Kidney (tissue), 14 donors: ENCODE measurements around the gene PPP2R3B. TPM values are rescaled to one million over a fixed set of nuclear protein-coding genes. Genes with fewer than 3 reads are reported as not detected.

Source experiments
- DNase-seq, 5 donors: peaks; one replicate each; pipeline ENCODE4 v3.0.0-alpha.2; 2013 to 2020
- FAIRE-seq: peaks from 2 replicates; lab custom pipeline; 2012; peaks lifted over from hg19 to GRCh38; lab: Jason Lieb, UNC
- H3K27ac ChIP-seq, 2 donors: one replicate each; pipeline ENCODE4 v1.7.0; 2013; ENCODE audit warnings: low read depth in 2 of 2, low read length in 2 of 2, inconsistent platforms in 1 of 2
- H3K27me3 ChIP-seq: one replicate; pipeline ENCODE4 v1.7.1; 2013; ENCODE audit warnings: low read length, inconsistent platforms; ENCODE audit not compliant: control insufficient read depth, insufficient read depth
- H3K36me3 ChIP-seq, 3 donors: one replicate each; pipeline versions ENCODE4 v1.7.0 to v1.7.1; 2013; ENCODE audit warnings: low read length in 3 of 3, control low read depth in 1 of 3, inconsistent platforms in 1 of 3; ENCODE audit not compliant: insufficient read depth in 3 of 3, control insufficient read depth in 2 of 3
- H3K4me1 ChIP-seq, 3 donors: one replicate each; pipeline versions ENCODE4 v1.7.0 to v1.7.1; 2013; ENCODE audit warnings: low read length in 3 of 3, inconsistent platforms in 1 of 3, low read depth in 1 of 3; ENCODE audit not compliant: control insufficient read depth in 2 of 3, insufficient read depth in 2 of 3
- H3K4me3 ChIP-seq, 3 donors: one replicate each; pipeline versions ENCODE4 v1.7.0 to v1.8.1; 2013; ENCODE audit warnings: low read length in 3 of 3, control low read depth in 1 of 3, inconsistent platforms in 1 of 3
- H3K9ac ChIP-seq, 3 donors: one replicate each; pipeline versions ENCODE4 v1.7.0 to v1.7.1; 2013; ENCODE audit warnings: low read length in 3 of 3, control low read depth in 1 of 3, inconsistent platforms in 1 of 3
- H3K9me3 ChIP-seq, 3 donors: one replicate each; pipeline versions ENCODE4 v1.7.0 to v1.7.1; 2013; ENCODE audit warnings: low read length in 3 of 3, control low read depth in 1 of 3, inconsistent platforms in 1 of 3; ENCODE audit not compliant: control insufficient read depth in 2 of 3, insufficient read depth in 1 of 3
- intact Hi-C: fragments of 100-400 bp; cut with DNase I; formaldehyde crosslinking; loops from one replicate; pipeline ENCODE4 v1.11.1; 2022
- polyA plus RNA-seq: library from polyadenylated mRNA; stranded (reverse); fragments of 350-450 nt; fragmentation: Illumina TruSeq; extraction: RNeasy Lipid Tissue Mini Kit (QIAGEN cat#74804); gene quantifications from one replicate; pipeline ENCODE4 v1.2.3, GENCODE V29; 2014; ENCODE audit warnings: low read depth, low replicate concordance; ENCODE audit not compliant: insufficient read depth
- total RNA-seq: library from RNA; stranded (reverse); fragmentation: NEBNext Ultra II Directional; extraction: Animal tissue kit (Norgen Biotek cat#: 25700); gene quantifications from one replicate; pipeline ENCODE4 v1.2.1, GENCODE V29; 2021
- TF ChIP-seq, protein P1 (sequence below): IDR thresholded peaks from 3 replicates; pipeline ENCODE4 v1.5.1; 2012; ENCODE audit warnings: mild to moderate bottlenecking, moderate library complexity, borderline replicate concordance; ENCODE audit not compliant: insufficient read depth; ENCODE audit errors: extremely low read depth
- donor health status: control.
- donor health status: control.
- donor health status: control.
- donor health status: control.
- donor health status: control.
- donor health status: DM: yes; HTN: yes; CAD: no.
- donor health status: Normal renal cell carcinoma (clear cell type).

Gene PPP2R3B
- total and polyA plus RNA-seq, 2 donors from 2014 or later: 14.1 to 14.4 TPM

DNA sequence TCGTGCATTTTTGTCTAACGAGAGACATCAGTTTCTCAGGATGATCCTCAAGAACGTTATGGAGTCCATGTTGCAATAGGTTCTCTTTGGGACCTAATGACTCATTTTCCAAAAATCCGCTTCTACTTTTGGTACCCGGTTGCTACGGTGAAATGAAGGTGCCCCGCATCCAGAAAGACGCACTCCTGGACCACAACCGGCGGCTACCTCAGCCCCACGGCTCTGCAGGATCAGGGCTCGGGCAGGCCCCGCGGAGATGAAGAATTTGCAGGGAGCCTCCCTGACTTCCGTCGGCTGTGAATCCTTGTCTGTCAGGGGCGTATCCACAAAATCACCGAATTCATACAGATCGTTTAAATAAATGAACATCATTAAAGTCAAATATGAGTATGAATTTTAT, 83.7 kb downstream of the PPP2R3B start:
- H3K4me3 ChIP-seq: no peak overlapping the region
- H3K4me1 ChIP-seq: no peaks in the 10 kb centered on the region
- DNase-seq (peak in 1 of 5 donors; percentile 42), FAIRE-seq (no peak)
- no peak overlapping the region for H3K27ac ChIP-seq
- H3K9ac ChIP-seq: no peak overlapping the region
- TF ChIP-seq, protein P1, sequence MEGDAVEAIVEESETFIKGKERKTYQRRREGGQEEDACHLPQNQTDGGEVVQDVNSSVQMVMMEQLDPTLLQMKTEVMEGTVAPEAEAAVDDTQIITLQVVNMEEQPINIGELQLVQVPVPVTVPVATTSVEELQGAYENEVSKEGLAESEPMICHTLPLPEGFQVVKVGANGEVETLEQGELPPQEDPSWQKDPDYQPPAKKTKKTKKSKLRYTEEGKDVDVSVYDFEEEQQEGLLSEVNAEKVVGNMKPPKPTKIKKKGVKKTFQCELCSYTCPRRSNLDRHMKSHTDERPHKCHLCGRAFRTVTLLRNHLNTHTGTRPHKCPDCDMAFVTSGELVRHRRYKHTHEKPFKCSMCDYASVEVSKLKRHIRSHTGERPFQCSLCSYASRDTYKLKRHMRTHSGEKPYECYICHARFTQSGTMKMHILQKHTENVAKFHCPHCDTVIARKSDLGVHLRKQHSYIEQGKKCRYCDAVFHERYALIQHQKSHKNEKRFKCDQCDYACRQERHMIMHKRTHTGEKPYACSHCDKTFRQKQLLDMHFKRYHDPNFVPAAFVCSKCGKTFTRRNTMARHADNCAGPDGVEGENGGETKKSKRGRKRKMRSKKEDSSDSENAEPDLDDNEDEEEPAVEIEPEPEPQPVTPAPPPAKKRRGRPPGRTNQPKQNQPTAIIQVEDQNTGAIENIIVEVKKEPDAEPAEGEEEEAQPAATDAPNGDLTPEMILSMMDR: no peak
- no peaks in the 10 kb centered on the region for H3K9me3 ChIP-seq
- intact Hi-C loops: no loop called here
- H3K27me3 ChIP-seq: no peaks in the 10 kb centered on the region
- H3K36me3 ChIP-seq: peaks cover 8 to 10% (median 9%) of the 10 kb centered on the region in 3 donors

DNA sequence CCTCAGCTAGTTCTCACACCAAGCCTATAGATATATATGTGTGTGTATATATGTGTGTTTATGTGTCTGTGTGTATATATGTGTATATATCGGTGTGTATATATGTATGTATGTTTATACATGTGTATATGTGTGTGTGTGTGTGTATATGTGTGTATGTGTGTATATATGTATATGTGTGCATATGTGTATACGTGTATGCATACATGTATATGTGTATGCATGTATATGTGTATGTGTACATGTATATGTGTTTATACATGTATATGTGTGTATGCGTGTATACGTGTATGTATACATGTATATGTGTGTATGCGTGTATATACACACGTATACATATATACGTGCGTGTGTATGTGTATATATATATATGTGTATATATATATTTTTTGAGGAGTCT, 86.4 kb downstream of the PPP2R3B start:
- H3K27me3 ChIP-seq: no peaks in the 10 kb centered on the region
- no peak overlapping the region for H3K27ac ChIP-seq
- no peak for DNase-seq
- no peak overlapping the region for H3K9ac ChIP-seq
- H3K36me3 ChIP-seq: peaks cover 0 to 2% (median 0%) of the 10 kb centered on the region in 3 donors
- no peaks in the 10 kb centered on the region for H3K9me3 ChIP-seq
- intact Hi-C loops: no loop called here
- TF ChIP-seq, protein P1: no peak
- no peak overlapping the region for H3K4me3 ChIP-seq
- no peak for FAIRE-seq
- H3K4me1 ChIP-seq: no peaks in the 10 kb centered on the region

DNA sequence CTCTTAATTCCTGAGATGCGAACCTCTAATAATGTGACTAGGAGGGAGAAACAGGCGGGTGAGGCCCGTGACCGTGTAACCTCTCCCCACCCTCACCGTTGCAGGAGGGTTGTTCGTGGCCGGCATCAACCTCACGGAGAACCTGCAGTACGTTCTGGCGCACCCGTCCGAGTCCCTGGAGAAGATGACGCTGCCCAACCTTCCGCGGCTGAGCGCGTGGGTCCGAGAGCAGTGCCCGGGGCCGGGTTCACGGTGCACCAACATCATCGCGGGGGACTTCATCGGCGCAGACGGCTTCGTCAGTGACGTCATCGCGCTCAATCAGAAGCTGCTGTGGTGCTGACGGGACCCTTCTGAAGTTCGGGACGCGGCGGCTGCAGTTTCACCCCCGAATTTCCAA, 87.7 kb downstream of the PPP2R3B start:
- H3K36me3 ChIP-seq: peaks cover 0 to 2% (median 0%) of the 10 kb centered on the region in 3 donors

More for the DNA sequence above, 87.7 kb downstream of the PPP2R3B start:
- Histone ChIP-seq H3K27me3 (no peaks in the 10 kb centered on the region), H3K4me1 (no peaks in the 10 kb centered on the region), H3K9ac (no peak overlapping the region), H3K9me3 (no peaks in the 10 kb centered on the region), H3K27ac (no peak overlapping the region), H3K4me3 (no peak overlapping the region)
- TF ChIP-seq, protein P1: no peak
- peak in 1 of 5 donors; percentile 60 for DNase-seq
- FAIRE-seq: no peak
- intact Hi-C loops: no loop called here
